ENCODE results near the gene ABHD2.
"Not testable (repeated sequence)": the region's sequence is repeated elsewhere in the genome, so short reads cannot be mapped to it uniquely, and the experiment has no call there.

ABHD2 gene

DNA sequence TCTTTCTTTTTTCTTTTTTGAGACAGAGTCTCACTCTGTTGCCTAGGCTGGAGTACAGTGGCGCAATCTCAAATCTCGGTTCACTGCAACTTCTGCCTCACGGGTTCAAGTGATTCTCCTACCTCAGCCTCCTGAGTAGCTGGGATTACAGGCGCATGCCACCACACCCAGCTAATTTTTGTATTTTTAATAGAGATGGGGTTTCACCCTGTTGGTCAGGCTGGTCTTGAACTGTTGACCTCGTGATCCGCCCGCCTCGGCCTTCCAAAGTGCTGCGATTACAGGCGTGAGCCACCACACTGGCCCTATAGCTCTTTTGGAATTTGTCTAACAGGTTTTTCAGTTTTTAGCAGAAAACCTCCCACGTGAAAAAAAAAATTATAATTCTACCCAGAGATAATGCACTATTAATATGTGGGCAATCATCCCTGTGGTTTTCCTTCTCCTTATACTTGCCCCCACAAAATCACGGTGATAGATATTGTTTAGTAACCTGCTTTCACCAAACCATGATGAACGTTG lies 32.3 kb downstream of the ABHD2 start:
- not testable (repeated sequence) for DNase-seq (ENCODE audit: low read depth)

DNA sequence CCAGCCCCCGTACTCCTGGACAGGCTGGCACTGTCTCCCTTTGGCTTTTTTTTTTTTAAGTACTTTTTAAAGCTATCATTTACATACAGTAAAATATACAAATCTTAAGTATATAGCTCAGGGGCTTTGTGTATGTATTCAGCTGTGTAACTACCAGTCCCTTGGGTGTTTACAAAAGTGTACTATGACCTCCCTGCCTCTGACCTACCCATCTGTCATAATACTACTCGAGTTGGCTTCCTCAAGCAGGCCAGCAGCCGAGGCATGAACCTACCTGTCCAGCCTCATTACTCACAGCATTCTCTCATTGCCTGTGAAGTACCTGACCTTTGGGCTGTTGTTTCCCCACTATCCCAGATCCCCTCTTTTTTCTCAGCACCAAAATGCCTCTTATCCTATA lies 33.2 kb downstream of the ABHD2 start:
- no peak for DNase-seq (ENCODE audit: low read depth)

DNA sequence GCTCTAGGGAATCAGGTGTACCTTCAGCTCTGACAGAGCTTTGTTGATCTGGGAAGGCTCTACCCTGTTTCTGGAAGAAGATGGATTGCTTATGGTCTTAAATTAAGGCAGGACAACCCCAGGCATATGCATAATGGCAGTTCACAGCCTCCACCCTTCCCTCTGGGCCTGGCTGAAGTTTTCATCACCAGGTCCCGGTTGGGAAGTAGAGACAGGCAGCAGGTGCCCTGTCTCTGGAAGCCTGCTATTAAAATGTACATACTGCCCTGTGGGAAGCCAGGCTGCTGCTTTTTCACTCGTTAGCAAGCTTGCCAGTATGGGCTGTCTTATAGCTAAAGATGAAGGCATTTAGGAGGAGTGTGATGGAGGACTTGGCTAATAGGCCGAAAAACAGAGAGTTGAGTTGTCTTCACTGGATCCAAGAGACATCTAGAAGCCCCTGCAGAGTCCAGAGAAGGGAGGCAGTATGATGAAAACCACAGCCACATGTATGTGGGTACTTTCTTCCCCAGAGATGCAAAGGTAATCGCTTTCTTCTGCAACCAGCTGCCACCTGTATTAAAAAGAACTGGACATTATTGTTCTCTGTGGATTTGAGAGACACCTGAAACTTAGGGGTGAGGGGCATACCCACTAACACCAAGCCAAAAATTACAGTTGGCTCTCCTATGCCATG lies 34.4 kb downstream of the ABHD2 start:
- DNase-seq (ENCODE audit: low read depth): no peak

DNA sequence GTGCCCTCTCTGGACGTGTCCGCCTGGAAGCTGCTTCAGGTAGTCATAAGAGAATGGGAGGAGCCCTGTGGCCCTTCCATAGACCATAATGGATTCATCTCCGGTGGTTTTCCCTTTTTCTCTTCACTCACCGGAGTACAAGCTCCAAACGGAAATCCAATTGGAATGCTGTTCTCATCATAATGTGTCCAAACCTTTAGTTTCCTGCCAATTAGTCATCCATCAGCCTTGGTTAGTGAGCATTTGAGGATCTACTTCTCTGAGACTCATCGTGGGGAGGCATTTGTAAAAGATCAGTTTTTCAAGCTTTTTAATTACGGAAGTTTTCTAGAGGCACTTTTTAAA lies 34.9 kb downstream of the ABHD2 start:
- peak; percentile 71 for DNase-seq (ENCODE audit: low read depth)

DNA sequence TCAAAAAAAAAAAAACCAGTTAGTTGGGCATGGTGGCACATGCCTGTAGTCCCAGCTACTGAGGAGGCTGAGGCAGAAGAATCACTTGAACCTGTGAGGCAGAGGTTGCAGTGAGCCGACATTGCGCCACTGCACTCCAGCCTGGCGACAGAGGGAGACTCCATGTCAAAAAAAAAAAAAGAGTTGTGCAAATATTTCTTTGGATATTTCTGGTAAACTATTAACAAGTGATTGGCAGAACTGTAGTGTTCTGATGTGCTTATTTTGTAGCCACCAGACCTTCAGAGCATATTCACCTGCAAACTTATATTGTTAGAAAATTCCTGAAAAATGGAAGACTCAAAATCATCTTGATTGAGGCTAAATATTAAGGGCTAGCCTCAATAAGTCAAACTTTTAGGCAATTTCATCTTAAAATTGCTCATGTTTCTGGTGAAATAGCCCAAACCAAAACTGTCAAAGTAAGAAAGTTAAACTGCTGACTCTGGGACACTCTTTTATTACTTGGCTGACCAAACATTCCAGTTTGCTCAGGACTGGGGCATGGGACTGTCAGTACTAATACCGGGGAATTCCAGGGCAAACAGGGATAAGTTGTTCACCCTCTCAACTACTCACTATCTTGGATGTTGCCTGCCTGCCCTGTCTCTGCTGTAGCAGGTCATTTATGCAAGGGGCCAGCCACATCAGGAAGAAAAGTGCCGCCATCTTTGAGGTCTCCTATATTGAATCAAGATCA lies 37.0 kb downstream of the ABHD2 start:
- peak; percentile 31 for DNase-seq (ENCODE audit: low read depth)

DNA sequence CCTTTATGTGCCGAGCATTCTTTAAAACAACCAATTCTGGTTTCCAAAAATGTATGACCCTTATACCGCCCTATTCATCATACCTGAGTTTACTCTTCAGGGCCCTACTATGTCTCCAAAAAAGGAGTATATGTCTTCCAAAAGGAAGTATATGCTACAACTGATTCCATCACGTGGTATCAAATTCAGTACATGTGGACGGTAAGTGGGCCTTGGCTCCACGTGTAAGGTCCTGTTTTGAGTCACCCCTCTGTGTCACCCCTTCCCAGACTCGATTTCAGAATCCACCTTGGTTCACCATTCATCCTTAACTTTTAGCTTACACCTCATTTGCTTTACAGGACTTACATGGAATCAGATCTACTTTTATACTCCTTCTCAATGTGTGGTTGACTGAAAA lies 37.8 kb downstream of the ABHD2 start:
- DNase-seq (ENCODE audit: low read depth): no peak

DNA sequence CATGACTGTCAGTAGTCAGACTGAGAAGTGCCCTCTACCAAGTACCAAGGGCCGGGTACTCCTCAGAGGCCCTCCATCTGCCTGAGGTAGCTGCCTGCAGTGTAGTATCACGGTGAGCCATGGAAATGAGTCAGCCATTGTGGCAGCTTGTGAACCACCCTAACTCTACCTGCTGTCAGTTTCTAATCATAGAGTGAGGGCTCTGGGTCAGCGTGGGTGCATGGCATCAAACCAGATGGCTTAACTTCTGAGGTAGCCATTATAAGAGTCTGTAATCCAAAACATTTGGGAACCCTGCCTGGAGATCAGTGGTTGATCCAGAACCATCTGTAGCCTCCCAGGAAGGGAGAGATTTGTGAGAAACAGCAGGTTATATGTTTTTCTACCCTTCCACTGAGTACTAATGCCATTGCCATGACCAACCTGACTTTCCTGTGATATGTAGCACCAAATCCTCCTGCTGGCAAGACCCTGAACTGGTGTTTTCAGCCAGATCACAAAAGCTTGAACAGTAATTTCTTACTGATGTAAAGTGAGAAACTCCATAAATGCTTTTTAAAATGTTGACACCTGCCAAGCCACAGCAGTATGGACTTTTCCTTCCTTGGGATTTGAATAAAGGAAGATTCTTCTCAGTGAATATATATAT lies 38.9 kb downstream of the ABHD2 start:
- DNase-seq (ENCODE audit: low read depth): no peak

DNA sequence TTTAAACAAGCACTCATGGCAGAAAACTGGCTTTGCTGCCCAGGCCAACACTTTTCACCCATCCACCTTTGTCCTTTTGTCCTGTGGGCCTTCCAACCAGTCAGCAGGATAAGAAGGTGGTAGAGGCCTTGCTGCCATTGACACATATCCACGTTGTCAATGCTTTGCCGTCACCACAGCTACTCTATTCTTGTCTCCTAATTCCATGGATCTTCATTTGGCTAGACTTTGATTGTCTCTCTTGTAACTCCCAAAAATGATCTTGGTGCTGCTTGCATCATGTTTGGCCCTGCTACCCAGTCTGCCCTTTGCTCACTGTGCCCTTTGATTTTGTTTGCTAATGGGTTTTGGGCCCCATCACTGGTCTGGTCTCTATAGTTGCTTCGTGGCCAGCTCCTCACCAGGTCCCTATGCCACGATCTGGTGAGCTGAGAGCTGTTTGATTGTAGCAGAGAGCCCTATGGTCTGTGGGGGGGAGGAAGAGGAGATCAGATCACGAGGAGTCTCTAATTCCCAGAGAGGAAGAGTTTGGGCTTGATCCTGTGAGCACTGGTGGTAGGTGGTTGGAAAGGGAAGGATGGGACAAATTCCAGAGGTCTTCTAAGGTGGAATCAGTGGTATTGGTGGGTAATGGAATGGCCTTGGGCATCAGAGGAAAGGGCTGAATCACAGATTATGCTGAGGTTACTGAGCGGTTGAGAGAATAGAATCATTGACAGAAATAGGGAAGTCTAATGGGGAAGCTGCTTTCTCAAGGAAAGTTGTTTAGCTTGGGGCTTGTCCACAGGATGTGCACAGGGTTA lies 40.3 kb downstream of the ABHD2 start:
- DNase-seq (ENCODE audit: low read depth): no peak

DNA sequence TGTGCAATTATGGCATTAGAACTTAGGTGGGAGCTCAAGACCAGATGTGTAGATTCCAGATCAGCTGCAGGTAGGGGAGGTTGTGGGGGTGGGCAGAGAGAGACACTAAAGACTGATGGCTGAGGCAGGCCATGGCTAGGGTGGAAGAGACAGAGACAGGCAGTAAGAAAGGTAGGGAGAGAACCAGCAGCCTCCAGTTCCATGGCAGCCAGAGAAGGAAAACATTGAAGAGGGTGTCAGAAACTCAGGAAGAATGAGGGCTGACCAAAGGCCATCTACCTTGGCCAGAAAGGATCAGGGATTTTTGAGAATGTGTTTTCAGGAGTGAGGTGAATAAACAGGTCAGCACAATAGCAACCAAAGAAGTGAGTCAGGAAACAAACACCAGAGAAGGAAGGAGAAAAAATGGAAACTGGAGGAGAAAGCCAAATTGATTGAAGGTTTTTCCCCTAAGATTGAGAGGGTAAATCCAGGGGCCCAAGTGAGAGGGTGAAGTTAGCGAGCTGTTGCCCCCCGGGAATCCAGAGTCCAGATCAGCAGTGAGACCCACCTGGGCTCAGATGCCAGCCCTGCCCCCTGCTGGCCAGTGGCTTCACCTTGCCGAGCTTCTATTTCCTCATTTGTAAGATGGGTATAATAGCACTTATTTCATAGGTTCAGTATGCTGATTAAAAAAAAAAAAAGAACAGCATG lies 41.0 kb downstream of the ABHD2 start:
- DNase-seq (ENCODE audit: low read depth): peak; percentile 38

DNA sequence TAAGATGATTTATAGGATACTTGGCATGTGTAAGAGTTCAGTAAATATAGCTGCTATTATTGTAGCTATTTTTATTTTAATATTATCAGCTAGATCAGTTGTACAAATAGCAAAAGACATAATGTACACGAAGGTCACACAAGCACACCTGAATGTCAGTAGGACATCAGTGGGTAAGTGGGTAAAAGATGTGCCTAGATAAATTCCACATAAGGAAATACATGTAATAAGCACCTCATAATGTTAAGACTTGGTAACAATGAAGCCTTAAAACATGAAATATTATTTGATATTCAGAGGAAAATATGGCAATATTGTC lies 41.5 kb downstream of the ABHD2 start:
- no peak for DNase-seq (ENCODE audit: low read depth)

DNA sequence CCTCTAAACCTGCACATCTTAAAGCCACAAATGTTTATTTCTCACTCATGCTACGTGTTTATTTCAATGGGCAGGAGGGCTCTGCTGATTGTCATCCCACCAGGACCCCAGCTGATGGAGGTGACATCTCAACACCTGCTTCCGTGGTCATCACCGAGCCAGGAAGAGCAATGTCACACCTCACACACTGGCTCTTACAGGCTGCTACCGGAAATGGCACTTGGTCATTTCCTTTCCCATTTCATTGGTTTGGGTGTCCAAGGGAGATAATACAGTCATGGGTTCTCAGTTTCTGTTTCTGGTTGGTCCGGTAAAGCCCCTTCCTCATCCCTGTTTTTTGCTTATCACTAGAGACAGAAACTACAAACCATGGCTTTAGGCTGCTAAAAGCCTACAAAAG lies 41.9 kb downstream of the ABHD2 start:
- DNase-seq (ENCODE audit: low read depth): no peak

DNA sequence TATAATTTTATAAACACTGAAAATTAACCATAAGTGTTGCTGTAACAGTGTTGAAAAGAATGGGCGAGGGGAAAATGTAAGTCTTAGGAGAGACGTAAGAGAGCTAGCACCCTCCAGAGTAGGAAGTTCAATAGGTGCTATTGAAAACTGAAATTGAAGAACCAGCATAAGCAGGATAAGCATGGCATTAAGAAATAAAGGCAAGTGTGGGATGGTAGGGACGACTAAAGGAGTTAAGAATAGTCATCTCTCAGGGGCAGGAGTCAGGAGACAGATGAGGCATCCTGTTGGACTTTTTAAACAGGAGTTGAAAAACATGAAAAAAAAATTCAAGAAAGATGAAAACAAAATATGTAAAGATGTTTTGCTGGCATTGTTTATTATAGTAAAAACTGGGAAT lies 43.5 kb downstream of the ABHD2 start:
- no peak for DNase-seq (ENCODE audit: low read depth)

DNA sequence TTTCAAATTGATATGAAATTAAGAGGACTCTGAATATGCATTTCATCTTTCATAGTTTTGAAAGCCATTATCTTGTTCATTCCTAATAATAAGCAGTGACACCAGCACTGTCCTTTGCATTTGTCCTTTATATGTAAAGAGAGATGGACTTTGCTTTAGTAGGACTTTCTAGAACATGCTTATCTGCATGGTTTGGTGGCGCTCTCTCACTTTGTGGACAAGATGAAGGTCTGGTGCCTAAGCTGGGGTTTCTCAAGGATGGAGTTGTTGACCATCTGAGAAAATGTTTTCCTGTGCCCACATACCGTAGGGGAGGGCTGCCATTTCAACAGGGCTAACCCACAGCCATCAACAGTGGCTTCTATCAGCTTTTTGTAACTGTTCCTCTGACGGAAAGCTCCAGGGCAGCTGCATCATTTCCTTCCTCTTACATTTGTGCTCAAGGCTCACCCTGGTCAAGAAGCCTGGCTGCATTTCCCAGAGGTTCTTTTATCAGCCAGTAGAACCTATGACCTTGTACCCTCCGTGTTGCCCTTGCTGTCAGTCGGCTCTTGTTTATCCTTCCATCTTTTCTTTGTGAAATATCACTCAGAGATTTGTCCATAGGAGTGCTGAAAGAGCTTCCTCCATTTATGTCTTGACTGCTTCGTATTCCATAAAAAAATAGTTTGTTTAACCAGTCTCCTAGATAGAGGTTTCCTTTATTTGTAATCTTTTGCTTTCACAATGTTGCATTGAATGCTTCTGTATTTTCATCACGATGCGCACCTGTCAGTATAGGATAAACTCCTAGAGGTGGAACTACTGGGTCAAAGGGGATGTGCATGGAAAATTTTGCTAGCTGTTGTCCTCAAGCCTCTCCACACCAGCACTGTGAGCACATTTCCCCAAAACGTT lies 44.6 kb downstream of the ABHD2 start:
- no peak for DNase-seq (ENCODE audit: low read depth)

DNA sequence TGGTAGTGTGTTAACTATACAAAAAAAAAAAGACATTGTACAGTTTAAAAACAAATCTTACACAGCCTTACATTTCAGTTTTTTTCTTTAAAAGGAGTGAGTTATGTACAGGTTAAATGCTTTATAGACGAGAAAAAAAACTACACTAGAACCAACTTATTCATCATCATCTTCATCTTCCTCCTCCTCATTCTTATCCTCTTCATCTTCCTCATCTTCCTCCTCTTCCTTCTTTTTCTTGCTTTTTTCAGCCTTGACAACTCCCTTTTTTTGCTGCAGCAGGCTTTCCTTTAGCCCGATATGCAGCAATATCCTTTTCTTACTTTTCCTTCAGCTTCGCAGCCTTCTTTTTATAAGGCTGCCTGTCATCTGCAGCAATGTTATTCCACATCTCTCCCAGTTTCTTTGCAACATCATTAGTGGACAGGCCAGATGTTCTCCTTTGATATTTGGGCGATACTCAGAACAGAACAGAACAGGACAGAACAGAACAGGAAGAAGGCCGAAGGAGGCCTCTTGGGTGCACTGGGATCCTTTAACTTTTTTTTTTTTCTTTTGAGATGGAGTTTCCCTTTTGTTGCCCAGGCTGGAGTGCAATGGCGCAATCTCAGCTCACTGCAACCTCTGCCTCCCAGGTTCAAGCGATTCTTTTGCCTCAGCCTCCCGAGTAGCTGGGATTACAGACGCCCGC lies 47.3 kb downstream of the ABHD2 start:
- DNase-seq (ENCODE audit: low read depth): not testable (repeated sequence)

DNA sequence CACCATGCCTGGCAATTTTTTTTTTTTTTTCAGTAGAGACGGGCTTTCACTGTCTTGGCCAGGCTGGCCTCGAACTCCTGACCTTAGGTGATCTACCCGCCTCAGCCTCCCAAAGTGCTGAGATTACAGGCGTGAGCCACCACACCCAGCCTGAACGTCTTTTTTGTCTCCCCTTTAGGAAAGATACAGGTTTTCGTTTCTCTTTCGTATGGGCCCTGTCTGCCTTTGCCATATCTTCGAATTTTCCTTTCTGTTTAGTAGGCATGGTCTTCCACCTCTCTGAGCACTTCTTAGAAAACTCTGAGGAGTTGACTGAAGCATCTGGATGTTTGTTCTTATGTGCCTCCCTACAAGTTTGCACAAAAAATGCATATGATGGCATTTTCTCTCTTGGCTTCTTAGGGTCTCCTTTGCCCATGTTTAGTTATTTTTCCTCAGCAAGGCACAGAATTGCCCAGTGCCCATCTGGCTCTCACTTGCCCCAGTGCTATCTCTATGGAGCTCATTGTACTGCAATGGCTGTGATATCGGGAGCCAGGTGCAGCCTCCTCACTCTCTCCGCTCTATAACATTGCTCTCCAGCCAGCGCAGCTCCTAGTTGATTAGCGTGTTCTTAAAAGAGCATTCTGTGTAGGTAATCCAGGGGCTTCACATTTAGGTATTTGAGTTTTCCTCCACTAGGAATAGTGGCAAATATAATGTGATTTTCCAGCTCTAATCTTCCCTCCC lies 48.0 kb downstream of the ABHD2 start:
- no peak for DNase-seq (ENCODE audit: low read depth)

DNA sequence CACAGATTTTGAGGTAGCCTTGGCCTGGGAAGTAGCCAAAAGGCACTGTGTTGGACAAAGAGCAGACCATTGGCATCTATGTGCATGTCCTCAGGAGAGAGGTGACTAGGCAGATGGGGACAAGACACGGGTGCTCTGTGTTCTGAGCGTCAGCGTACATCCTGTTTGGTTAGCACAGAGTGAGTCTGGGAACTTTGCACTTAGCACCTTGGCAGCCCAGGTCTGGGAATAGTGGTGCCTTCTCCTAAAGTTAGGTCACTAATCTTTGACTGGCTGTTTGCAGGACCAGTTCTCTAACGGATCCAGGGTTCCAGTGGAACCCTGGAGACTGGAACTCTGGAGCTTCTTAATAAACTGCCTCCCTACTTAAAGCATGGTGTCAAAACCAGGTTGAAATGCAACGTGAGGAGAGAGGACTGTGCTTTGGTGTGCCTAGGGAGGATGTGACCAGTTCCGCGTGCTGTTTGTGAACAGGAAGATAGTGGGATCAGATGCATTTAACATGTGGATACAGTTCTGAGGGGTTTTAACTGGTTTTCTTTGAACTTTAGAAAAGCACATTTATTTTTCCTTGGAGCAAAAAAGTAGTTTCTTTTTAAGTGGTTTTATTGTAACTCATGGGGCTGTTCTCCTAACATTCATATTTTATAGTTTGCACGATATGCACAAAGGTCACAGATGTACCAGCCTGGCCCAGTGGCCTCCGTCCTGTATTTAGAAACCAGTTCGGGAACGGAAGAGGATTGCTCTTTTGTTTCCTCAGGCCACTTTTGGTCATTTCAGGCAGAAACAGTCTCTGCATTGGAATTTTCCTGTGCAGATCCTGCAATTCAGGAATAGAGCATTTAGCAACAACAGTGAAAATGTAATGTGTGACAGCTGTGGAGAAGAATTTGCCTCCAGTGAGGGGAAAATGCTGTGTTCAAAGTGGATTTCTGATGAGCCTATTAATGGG lies 48.8 kb downstream of the ABHD2 start:
- peak; percentile 89 for DNase-seq (ENCODE audit: low read depth)

DNA sequence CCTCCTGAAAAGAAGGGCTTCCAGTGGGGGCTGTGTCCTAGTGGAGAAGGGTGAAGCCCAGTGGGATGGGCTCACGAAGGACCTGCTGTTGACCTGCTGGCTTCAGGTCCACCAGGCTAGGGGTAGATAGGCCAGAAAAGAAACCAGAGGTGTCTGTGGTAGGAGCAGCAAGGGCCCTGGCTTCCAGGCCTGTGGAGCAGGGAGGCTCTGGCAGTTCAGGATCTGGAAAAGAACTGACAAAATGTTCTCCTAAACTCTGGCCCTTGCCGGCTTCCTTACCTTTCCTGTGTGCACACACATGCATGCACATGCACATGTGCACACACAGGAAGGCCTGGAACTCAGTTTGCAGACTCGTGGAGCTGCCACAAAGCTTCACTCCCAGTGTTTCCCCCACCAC lies 49.7 kb downstream of the ABHD2 start:
- no peak for DNase-seq (ENCODE audit: low read depth)

DNA sequence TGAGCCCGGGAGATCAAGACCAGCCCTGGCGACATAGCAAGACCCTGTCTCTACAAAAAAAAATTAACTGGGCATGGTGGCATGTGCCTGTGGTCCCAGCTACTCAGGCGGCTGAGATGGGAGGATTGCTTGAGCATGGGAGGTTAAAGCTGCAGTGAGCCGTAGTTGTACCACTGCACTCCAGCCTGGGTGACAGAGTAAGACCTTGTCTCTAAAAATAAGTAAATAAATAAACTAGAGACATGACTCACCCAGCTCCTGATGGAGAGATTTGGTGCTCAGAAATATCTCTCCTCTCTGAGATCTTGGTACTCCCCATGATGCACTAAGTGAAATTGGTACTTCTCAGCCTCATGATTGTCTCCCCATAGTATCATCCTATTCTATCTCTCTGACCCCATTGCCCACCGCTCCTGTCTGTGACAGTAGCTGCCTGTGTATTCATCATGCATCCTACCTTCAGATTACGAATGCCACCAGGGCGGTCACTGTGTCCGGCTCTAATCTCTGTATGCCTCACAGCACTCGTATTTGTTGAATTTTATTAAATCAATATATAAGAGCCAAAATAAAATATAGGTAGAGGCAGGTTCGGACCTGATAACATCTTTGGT lies 50.9 kb downstream of the ABHD2 start:
- DNase-seq (ENCODE audit: low read depth): peak; percentile 84

All from EH (cell line).